ENCODE measurements around the gene RILPL2.
A peak's percentile ranks its signal among the peaks of the same experiment; 100 is the strongest.
"Not testable (repeated sequence)": the region's sequence is repeated elsewhere in the genome, so short reads cannot be mapped to it uniquely, and the experiment has no call there.

The RILPL2 gene, protein sequence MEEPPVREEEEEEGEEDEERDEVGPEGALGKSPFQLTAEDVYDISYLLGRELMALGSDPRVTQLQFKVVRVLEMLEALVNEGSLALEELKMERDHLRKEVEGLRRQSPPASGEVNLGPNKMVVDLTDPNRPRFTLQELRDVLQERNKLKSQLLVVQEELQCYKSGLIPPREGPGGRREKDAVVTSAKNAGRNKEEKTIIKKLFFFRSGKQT

GRCh38 chr12:123436017-123436964 is at the start of gene RILPL2:
RILPL2 (minus strand) TSS chr12:123436684; CDS start chr12:123436420, 264 bp downstream.
- FAIRE-seq: peak; percentile 38
- TF ChIP-seq POLR2A (IDR thresholded peaks at IDR 0.05; ENCODE audit: low read depth, low read length): peak; percentile 63
- peak; percentile 75 for DNase-seq (ENCODE audit: insufficient read length, low spot score)

- TF ChIP-seq POLR2A (IDR thresholded peaks at IDR 0.05; ENCODE audit: low read depth, low read length): no peak
- FAIRE-seq (no peak), DNase-seq (ENCODE audit: insufficient read length, low spot score) (no peak)
These were observed 49.3 kb upstream of the RILPL2 start for GRCh38 chr12:123485756-123486155.

DNA sequence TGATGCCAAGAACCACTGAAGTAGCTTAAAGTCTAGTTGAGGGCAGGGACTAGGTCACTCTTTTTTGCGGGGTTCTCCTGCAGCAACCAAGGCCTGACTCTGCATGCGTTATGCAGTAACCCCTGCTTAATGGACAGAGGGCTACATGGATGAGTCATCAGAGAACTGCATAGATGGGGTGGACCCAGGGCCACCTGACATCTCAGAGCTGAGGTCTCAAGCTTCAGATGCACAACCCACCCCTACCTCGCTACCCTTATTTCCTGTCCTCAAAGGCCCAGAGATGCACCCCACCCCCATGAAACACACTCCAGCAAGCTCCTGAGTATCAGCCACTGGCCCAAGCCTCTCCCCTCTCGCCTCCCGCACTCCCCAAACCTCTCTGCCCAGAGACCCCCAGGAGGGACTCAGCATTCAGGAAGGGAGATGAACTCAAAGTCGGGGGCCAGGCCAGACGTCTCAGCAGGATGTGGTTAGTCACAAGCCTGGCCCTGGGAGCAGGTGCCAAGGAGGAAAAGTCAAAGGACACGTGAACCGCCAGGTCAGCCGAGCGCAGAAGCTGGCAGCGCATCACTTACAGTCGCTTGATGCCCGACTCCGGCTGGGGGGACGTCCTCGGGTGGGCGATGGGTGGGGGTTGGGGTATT is 47.2 kb upstream of the RILPL2 start:
- FAIRE-seq: no peak
- DNase-seq (ENCODE audit: insufficient read length, low spot score): no peak
- TF ChIP-seq POLR2A (IDR thresholded peaks at IDR 0.05; ENCODE audit: low read depth, low read length): no peak

DNA sequence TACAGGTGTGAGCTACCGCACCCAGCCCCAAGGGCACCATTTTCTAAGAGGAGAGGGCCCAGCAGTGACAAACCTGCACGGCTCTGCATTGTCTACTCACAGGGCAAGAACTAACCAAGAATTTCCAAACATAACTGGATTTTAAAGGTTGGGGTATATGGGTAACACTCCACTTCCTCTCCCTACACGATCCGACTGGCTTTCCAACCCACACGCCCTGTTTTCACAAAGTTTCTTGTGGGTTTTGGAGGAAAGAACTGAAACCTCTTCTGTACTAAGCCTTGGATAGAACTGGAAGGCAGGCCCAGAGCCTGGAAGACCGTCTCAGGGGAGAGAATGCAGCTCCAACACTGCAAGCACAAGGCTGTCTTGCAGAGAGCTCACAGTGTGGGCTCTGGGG is 46.4 kb upstream of the RILPL2 start:
- DNase-seq (ENCODE audit: insufficient read length, low spot score): no peak
- no peak for TF ChIP-seq POLR2A (IDR thresholded peaks at IDR 0.05; ENCODE audit: low read depth, low read length)
- no peak for FAIRE-seq

DNA sequence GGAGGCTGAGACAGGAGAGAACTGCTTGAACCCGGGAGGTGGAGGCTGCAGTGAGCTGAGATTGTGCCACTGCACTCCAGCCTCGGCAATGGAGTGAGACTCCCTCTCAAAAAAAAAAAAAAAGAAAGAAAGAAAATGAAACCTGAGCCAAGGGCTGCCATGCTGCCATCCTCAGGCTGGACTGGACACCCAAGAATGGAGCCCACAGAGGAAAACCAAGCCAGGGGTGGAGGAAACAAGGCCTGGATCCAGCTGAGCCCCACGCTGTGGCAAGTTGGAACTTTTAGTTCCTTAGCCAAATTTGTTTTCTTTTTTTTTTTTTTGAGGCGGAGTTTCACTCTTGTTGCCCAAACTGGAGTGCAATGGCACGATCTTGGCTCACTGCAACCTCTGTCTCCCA is 44.8 kb upstream of the RILPL2 start:
- not testable (repeated sequence) for FAIRE-seq; DNase-seq (ENCODE audit: insufficient read length, low spot score)

DNA sequence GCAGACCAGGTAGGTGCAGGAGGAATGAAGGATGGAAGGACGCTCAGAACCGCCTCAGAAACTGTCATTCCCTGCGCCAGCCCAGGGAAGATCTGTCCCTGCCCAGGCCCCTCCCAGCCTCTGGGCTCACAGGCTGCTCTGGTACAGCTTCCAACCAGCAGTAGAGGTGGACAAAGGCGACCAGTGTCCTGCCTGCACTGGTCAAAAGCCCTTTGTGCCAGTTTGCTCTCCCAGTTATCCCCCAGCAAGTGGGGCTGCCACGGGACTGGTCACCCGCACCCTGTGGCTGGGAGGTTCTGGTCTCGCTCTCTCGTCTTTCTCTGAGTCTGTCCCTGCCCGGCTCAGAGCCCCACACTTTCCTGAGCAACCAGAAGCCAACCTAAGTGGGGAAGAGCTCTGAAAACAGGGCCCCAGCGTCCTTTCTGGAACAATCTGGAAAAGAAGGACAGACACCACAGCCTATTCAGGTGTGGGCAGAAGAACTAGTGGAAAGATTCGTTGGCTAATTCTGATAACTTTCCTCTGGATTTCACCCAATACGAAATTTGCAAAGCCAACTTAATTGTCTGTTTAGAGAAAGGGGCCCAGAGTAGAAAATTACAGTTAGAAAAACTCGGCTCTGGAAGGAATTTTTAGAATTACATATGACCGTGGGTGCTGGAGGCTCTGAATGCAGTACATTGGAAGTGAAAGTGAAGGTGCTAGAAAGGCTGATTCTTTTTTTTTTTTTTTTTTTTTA is 43.1 kb upstream of the RILPL2 start:
- DNase-seq (ENCODE audit: insufficient read length, low spot score): no peak
- no peak for FAIRE-seq
- TF ChIP-seq POLR2A (IDR thresholded peaks at IDR 0.05; ENCODE audit: low read depth, low read length): no peak

DNA sequence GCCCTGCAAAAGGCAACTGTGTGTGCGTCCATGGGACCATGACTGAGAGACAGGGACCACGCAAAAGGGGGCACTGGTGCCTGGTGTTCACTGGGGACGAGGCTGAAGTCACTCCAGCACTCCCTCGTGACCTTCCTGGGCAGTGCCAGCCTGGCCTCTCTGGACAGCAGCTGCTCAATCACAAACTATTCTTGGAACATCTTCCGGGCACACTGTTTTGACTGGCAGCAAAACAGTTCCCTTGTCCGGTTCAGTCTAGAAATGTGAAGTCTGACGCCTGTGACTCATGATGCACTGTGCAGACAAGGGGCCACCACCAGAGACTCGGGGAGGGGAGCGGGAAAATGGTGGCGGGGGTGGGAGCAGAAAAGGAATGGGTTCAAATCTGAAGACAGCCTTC is 42.3 kb upstream of the RILPL2 start:
- DNase-seq (ENCODE audit: insufficient read length, low spot score): peak; percentile 74
- FAIRE-seq: peak; percentile 6
- no peak for TF ChIP-seq POLR2A (IDR thresholded peaks at IDR 0.05; ENCODE audit: low read depth, low read length)

DNA sequence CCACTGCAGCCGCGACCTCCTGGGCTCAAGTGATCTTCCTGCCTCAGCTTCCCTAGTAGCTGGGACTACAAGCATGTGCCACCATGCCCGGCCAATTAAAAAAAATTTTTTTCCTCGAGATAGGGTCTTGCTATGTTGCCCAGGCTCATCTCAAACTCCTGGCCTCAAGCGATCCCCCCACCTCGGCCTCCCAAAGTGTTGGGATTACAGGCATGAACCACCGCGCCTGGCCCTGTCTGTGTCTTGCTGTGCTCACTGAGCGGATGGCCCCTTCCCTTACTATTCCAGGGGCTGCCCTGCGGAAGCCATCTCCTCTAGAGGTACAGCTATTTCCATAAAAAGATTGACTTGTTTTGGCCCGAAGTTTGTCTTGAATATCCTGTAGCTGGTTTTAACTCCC is 41.6 kb upstream of the RILPL2 start:
- TF ChIP-seq POLR2A (IDR thresholded peaks at IDR 0.05; ENCODE audit: low read depth, low read length): no peak
- DNase-seq (ENCODE audit: insufficient read length, low spot score) (no peak), FAIRE-seq (no peak)

DNA sequence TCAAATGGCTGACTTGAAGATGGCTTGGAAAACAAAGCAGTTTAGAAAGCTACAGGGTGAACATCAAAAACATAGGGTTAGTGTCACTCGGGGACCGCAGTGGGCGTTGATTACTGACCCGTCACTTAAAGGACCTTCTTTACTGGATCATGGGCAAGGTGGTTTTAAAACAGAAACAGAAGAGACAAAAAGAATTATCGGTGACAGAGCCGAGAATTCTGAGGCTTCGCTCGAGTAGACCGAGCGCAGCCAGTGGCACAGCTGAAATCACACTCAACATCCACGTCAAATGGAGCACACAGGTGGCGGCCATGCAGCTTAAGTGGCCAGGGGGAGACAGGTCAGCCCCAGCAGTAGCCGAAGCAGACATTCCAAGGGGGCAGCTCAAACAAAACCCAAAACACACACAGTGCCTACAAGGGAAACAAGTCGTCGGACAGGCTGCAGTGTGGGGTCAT is 38.8 kb upstream of the RILPL2 start:
- no peak for TF ChIP-seq POLR2A (IDR thresholded peaks at IDR 0.05; ENCODE audit: low read depth, low read length)
- no peak for DNase-seq (ENCODE audit: insufficient read length, low spot score)
- no peak for FAIRE-seq

DNA sequence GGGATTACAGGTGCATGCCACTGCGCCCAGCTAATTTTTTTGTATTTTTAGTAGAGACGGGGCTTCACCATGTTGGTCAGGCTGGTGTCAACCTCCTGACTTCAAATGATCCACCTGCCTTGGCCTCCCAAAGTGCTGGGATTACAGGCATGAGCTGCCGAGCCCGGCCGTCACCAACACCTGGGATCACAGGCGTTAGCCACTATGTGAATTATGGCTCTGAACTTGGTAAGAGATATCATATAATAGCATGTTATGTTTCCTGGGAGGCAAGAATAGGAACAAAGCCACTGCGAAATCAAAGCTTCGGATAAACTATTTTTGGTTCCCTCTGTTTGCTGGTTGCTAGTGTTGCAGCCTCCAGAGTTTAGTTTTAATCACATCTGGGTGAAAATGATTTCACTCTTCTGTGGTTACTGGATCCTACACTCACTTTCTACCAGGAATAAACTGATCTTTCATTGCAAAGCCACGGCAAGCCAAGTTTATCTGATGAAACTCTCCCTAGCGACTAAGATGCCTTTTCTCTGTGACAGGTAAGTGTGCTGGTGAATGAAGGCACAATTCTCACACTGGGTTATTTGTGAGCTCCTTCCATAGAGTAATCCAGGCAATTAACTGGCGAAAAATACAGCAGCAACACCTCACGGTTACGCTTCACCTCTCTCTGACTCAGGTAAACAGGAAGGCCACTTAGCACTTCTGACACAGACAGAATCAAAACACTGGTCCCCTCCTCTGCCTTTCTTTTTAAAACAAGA is 38.2 kb upstream of the RILPL2 start:
- TF ChIP-seq POLR2A (IDR thresholded peaks at IDR 0.05; ENCODE audit: low read depth, low read length): no peak
- FAIRE-seq (no peak), DNase-seq (ENCODE audit: insufficient read length, low spot score) (no peak)

DNA sequence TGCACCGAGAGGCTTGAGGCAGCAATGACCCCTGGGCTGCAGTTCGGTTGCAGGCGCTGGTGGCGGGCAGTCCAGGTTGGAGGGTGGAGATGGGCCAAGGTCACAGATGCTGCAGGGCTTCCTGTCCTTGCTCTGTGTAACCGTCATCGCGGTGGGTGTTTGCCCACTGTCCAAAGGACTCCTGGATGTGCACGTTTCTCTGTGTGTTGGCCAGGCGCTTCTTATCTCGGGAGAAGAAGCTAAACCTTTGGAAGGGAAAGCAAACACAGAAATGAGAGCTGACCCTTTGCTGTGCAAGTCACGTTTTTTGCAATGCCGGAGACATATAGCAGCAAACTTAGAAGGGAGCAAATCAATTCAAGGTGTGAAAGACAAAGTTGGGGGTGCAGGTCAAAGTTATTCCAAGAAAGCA is 36.0 kb upstream of the RILPL2 start:
- FAIRE-seq (no peak), DNase-seq (ENCODE audit: insufficient read length, low spot score) (no peak)
- TF ChIP-seq POLR2A (IDR thresholded peaks at IDR 0.05; ENCODE audit: low read depth, low read length): no peak

- DNase-seq (ENCODE audit: insufficient read length, low spot score) (no peak), FAIRE-seq (no peak)
- TF ChIP-seq POLR2A (IDR thresholded peaks at IDR 0.05; ENCODE audit: low read depth, low read length): no peak
These were observed 35.0 kb upstream of the RILPL2 start for GRCh38 chr12:123471374-123472068.

All from H54 (cell line).